ENCODE data around the gene STK32C.

STK32C gene

GRCh38 chr10:132307823-132308586 is at the start of gene STK32C:
TSS of gene STK32C (minus strand) at chr10:132307950. CDS start at chr10:132307833, 117 bp downstream.
- peak; percentile 95 for DNase-seq (ENCODE audit: low read depth)
- TF ChIP-seq, protein P1, sequence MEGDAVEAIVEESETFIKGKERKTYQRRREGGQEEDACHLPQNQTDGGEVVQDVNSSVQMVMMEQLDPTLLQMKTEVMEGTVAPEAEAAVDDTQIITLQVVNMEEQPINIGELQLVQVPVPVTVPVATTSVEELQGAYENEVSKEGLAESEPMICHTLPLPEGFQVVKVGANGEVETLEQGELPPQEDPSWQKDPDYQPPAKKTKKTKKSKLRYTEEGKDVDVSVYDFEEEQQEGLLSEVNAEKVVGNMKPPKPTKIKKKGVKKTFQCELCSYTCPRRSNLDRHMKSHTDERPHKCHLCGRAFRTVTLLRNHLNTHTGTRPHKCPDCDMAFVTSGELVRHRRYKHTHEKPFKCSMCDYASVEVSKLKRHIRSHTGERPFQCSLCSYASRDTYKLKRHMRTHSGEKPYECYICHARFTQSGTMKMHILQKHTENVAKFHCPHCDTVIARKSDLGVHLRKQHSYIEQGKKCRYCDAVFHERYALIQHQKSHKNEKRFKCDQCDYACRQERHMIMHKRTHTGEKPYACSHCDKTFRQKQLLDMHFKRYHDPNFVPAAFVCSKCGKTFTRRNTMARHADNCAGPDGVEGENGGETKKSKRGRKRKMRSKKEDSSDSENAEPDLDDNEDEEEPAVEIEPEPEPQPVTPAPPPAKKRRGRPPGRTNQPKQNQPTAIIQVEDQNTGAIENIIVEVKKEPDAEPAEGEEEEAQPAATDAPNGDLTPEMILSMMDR (IDR thresholded peaks at IDR 0.05; ENCODE audit: insufficient read depth, low read depth, low read length, missing control alignments) = no peak
- H3K4me3 ChIP-seq (ENCODE audit: low read depth, low read length) = peak within 1 kb of the TSS; percentile 62

DNA sequence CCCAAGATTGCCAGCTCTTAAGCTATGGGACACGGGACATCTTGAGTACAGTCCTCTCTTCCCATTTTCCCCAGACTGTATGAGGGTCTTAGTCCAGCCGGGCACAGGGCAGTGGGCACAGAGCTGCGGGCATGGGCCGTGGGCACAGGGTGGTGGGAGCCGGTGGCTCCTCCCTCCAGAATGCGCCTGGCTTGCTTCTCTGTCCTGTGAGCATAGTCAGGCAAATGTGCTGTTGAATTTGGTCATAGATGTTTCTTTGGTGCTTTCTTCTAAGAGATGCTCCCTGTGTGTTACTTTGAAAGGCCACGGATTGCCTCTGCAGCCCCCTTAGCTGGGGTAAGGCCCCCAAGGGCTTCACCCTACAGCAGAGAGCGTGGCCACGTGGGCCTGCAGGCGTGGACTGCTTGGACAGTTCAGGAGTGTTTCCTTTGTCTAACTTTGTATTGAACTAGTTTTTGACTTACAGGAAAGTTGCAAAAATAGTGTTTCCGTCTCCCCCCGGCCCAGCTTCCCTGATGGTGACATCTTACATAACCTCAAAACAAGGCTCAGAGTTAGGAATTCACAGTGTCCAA is 49.0 kb upstream of the STK32C start:
- TF ChIP-seq, protein P1 (IDR thresholded peaks at IDR 0.05; ENCODE audit: insufficient read depth, low read depth, low read length, missing control alignments) = no peak
- H3K4me3 ChIP-seq (ENCODE audit: low read depth, low read length) = no peak overlapping the region
- DNase-seq (ENCODE audit: low read depth) = no peak

- H3K4me3 ChIP-seq (ENCODE audit: low read depth, low read length) = no peak overlapping the region
- TF ChIP-seq, protein P1 (IDR thresholded peaks at IDR 0.05; ENCODE audit: insufficient read depth, low read depth, low read length, missing control alignments) = no peak
- no peak for DNase-seq (ENCODE audit: low read depth)
Measured at GRCh38 chr10:132355754-132356153, 48.0 kb upstream of the STK32C start.

DNA sequence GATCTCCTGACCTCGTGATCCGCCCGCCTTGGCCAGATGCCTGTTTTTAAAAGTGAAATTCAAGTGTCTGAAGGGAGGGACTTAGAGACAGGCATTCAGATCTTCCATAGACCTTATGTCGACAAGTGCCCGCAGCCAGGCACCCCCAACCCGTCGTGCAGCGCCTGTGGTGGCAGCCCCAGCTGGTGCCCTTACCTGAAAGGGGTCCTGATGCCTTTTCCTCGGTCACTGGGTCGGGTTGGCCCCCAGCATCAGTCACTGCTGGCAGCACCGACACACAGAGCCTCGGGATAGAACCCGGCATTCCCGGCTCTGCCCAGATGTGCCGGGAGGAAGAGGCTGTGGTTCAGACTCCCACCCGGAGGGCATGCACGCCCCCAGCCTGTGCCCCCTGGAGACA is 47.5 kb upstream of the STK32C start:
- TF ChIP-seq, protein P1 (IDR thresholded peaks at IDR 0.05; ENCODE audit: insufficient read depth, low read depth, low read length, missing control alignments) = no peak
- no peak for DNase-seq (ENCODE audit: low read depth)
- no peak overlapping the region for H3K4me3 ChIP-seq (ENCODE audit: low read depth, low read length)

DNA sequence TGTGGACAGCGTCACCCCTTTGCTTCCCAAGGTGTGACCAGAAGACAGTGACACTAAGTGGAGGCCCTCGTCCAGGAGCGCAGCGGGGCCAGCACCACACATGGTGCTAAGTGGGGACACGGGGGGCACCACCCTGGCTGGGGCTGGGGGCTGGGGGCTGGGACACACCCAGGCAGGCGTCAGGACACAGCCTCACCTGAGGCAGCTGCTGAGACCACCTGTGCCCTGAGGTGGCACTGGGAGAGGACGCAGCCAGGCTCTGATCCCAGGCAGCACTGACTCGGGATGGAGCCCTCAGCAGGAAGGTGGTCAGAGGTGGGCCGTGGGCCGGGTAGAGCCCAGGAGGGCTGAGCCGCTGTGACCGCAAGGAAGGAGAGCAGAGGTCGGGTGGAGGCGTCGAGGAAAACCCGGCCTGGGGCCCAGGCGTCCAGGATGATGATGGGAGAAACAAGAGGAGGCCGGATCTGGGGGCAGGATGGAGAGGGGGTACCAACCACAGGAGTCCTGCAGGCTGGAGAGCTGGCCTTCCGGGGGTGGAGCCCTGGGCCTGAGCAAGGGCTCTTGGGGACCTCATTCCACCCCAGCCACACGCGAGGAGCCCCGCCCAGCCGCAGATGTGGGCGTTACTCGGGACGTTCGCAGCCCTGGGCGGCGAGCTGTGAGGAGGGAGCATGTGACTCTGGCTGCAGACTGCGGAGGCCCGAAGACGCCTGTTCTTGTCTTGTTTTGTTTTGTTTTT is 46.8 kb upstream of the STK32C start:
- TF ChIP-seq, protein P1 (IDR thresholded peaks at IDR 0.05; ENCODE audit: insufficient read depth, low read depth, low read length, missing control alignments) = no peak
- DNase-seq (ENCODE audit: low read depth) = no peak
- H3K4me3 ChIP-seq (ENCODE audit: low read depth, low read length) = no peak overlapping the region

- TF ChIP-seq, protein P1 (IDR thresholded peaks at IDR 0.05; ENCODE audit: insufficient read depth, low read depth, low read length, missing control alignments) = no peak
- no peak for DNase-seq (ENCODE audit: low read depth)
- H3K4me3 ChIP-seq (ENCODE audit: low read depth, low read length) = no peak overlapping the region
Measured at GRCh38 chr10:132353456-132354355, 46.0 kb upstream of the STK32C start.

All from GM12865 (cell line).